Neural progenitor cell (in vitro differentiated cells): ENCODE data around the gene IQUB. TPM values are rescaled to one million over a fixed set of nuclear protein-coding genes. Genes with fewer than 3 reads are reported as not detected.

Source experiments
- DNase-seq: peaks from one replicate; pipeline ENCODE4 v3.0.0-alpha.2; 2016; ENCODE audit warnings: low spot score
- H2AFZ ChIP-seq: fragments of 200-600 bp; sonication (generic); replicated peaks from 2 replicates; pipeline ENCODE4 v1.6.1; 2016; ENCODE audit warnings: antibody characterized with exemption
- H3F3A ChIP-seq: fragments of 200-600 bp; sonication (generic); 2 replicates; pipeline ENCODE4 v1.6.1; 2016; ENCODE audit warnings: antibody characterized with exemption, low read depth
- H3K27ac ChIP-seq: fragments of 200-600 bp; sonication (generic); 2 replicates; pipeline ENCODE4 v1.5.1; 2016; ENCODE audit warnings: mild to moderate bottlenecking
- H3K27me3 ChIP-seq: fragments of 200-600 bp; sonication (generic); 2 replicates; pipeline ENCODE4 v1.6.1; 2016; ENCODE audit warnings: mild to moderate bottlenecking, moderate library complexity
- H3K36me3 ChIP-seq: fragments of 200-600 bp; sonication (generic); 2 replicates; pipeline ENCODE4 v1.5.1; 2016
- H3K4me1 ChIP-seq: fragments of 200-600 bp; sonication (generic); 2 replicates; pipeline ENCODE4 v1.6.1; 2016; ENCODE audit warnings: mixed run types
- H3K4me2 ChIP-seq: fragments of 200-600 bp; sonication (generic); 2 replicates; pipeline ENCODE4 v1.6.1; 2016
- H3K4me3 ChIP-seq: fragments of 200-600 bp; sonication (generic); 2 replicates; pipeline ENCODE4 v1.5.1; 2016
- H3K79me2 ChIP-seq: fragments of 200-600 bp; sonication (generic); 2 replicates; pipeline ENCODE4 v1.6.1; 2016; ENCODE audit warnings: low read depth
- H3K9ac ChIP-seq: fragments of 200-600 bp; sonication (generic); 2 replicates; pipeline ENCODE4 v1.6.1; 2016
- H3K9me3 ChIP-seq: fragments of 200-600 bp; sonication (generic); 2 replicates; pipeline ENCODE4 v1.5.1; 2016; ENCODE audit warnings: low read depth
- H4K20me1 ChIP-seq: fragments of 200-600 bp; sonication (generic); 2 replicates; pipeline ENCODE4 v1.6.1; 2016; ENCODE audit warnings: low read depth
- H3K27ac Mint-ChIP-seq: 3 replicates; pipeline ENCODE4 v1.8.0; 2021; ENCODE audit warnings: mixed read lengths
- H3K27me3 Mint-ChIP-seq: 2 replicates; pipeline ENCODE4 v1.8.0; 2022; ENCODE audit warnings: low read depth, mild to moderate bottlenecking, inconsistent platforms, moderate library complexity, mixed read lengths; ENCODE audit not compliant: insufficient read depth
- H3K36me3 Mint-ChIP-seq: 3 replicates; pipeline ENCODE4 v1.8.0; 2021; ENCODE audit warnings: mixed read lengths
- H3K4me1 Mint-ChIP-seq: 3 replicates; pipeline ENCODE4 v1.8.0; 2021; ENCODE audit warnings: mixed read lengths
- H3K4me3 Mint-ChIP-seq: 3 replicates; pipeline ENCODE4 v1.8.0; 2021; ENCODE audit warnings: mild to moderate bottlenecking, moderate library complexity, mixed read lengths
- H3K9me3 Mint-ChIP-seq: 3 replicates; pipeline ENCODE4 v1.8.0; 2020; ENCODE audit warnings: mixed read lengths
- EZH2 ChIP-seq: fragments of 200-600 bp; sonication (generic); IDR thresholded peaks from 2 replicates; pipeline ENCODE4 v1.6.1; 2017; ENCODE audit warnings: antibody characterized with exemption, mild to moderate bottlenecking, moderate library complexity
- EZH2phosphoT487 ChIP-seq: fragments of 200-600 bp; sonication (generic); IDR thresholded peaks from 2 replicates; pipeline ENCODE4 v1.6.1; 2017; ENCODE audit warnings: antibody characterized with exemption
- total RNA-seq: library from RNA; depleted of rRNA; stranded (reverse); fragments of >200 nt; gene quantifications from 2 replicates; pipeline ENCODE4 v1.2.3, GENCODE V29; 2015; ENCODE audit warnings: low replicate concordance
- TF ChIP-seq, protein P1 (sequence below): fragments of 200-600 bp; sonication (generic); IDR thresholded peaks from 2 replicates; pipeline ENCODE4 v1.5.1; 2017; ENCODE audit warnings: antibody characterized with exemption, mild to moderate bottlenecking

IQUB gene
- total RNA-seq, 1 donor from 2014 or later: 0.58 TPM

DNA sequence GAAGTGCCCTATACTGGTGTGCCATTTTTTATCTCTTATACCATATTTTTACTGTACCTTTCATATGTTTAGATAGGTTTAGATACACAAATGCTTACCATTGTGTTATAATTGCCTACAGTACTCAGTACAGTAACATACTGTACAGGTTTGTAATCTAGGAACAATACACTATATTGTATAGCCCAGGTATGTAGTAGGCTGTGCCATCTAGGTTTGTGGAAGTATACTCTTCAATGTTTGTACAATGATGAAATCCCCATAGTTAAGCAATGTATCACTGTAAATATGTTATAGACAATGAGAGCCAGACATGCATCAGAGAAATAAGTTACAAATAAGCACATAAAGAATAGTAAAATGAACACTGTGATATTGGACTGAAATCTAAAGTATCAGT is 109.1 kb downstream of the IQUB start:
- TF ChIP-seq EZH2phosphoT487: no peak
- TF ChIP-seq EZH2: no peak
- TF ChIP-seq, protein P1, sequence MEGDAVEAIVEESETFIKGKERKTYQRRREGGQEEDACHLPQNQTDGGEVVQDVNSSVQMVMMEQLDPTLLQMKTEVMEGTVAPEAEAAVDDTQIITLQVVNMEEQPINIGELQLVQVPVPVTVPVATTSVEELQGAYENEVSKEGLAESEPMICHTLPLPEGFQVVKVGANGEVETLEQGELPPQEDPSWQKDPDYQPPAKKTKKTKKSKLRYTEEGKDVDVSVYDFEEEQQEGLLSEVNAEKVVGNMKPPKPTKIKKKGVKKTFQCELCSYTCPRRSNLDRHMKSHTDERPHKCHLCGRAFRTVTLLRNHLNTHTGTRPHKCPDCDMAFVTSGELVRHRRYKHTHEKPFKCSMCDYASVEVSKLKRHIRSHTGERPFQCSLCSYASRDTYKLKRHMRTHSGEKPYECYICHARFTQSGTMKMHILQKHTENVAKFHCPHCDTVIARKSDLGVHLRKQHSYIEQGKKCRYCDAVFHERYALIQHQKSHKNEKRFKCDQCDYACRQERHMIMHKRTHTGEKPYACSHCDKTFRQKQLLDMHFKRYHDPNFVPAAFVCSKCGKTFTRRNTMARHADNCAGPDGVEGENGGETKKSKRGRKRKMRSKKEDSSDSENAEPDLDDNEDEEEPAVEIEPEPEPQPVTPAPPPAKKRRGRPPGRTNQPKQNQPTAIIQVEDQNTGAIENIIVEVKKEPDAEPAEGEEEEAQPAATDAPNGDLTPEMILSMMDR: no peak
- Histone ChIP-seq H3K9me3 (no peaks in the 10 kb centered on the region), H4K20me1 (no peaks in the 10 kb centered on the region), H3K4me2 (no peak overlapping the region), H3K9ac (no peak overlapping the region), H3K27ac (no peak overlapping the region), H3K36me3 (no peaks in the 10 kb centered on the region), H3K4me3 (no peak overlapping the region), H3F3A (no peaks in the 10 kb centered on the region), H3K79me2 (no peaks in the 10 kb centered on the region), H2AFZ (no peak overlapping the region), H3K4me1 (no peaks in the 10 kb centered on the region), H3K27me3 (no peaks in the 10 kb centered on the region)
- DNase-seq: no peak
- H3K4me1 Mint-ChIP-seq: no peaks in the 10 kb centered on the region
- peaks cover 4% of the 10 kb centered on the region for H3K36me3 Mint-ChIP-seq
- H3K4me3 Mint-ChIP-seq: no peak overlapping the region
- H3K9me3 Mint-ChIP-seq: peaks cover 24% of the 10 kb centered on the region
- H3K27ac Mint-ChIP-seq: no peak overlapping the region
- no peaks in the 10 kb centered on the region for H3K27me3 Mint-ChIP-seq

DNA sequence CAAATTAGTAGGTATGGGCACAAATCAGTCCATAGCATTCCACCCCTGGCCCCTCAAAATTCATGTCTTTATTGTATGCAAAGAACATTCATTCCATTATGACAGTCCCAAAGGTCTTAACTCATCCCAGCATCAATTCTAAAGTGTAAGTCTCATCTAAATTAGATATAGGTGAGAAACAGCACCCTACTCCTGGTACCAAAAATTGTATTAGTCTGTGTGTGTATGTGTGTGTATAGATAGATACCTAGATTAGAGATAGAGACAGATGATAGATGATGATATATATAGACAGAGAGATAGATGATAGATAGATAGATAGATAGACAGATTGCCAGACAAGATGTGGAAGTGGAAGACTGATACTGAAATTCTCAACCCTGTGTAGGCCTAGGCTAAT is 109.9 kb downstream of the IQUB start:
- H3K36me3 Mint-ChIP-seq: peaks cover 4% of the 10 kb centered on the region
- no peaks in the 10 kb centered on the region for H3K27me3 Mint-ChIP-seq
- no peaks in the 10 kb centered on the region for H3K27me3 ChIP-seq
- no peaks in the 10 kb centered on the region for H3K79me2 ChIP-seq
- H3F3A ChIP-seq: no peaks in the 10 kb centered on the region
- TF ChIP-seq, protein P1: no peak
- TF ChIP-seq EZH2 (no peak), EZH2phosphoT487 (no peak)
- no peaks in the 10 kb centered on the region for H4K20me1 ChIP-seq
- no peaks in the 10 kb centered on the region for H3K4me1 Mint-ChIP-seq
- H3K4me1 ChIP-seq: no peaks in the 10 kb centered on the region
- H2AFZ ChIP-seq: no peak overlapping the region
- no peak for DNase-seq
- H3K4me3 Mint-ChIP-seq: no peak overlapping the region
- H3K4me3 ChIP-seq: no peak overlapping the region
- no peaks in the 10 kb centered on the region for H3K9me3 ChIP-seq
- H3K9me3 Mint-ChIP-seq: peaks cover 24% of the 10 kb centered on the region
- H3K9ac ChIP-seq: no peak overlapping the region
- H3K4me2 ChIP-seq: no peak overlapping the region
- no peaks in the 10 kb centered on the region for H3K36me3 ChIP-seq
- no peak overlapping the region for H3K27ac Mint-ChIP-seq
- H3K27ac ChIP-seq: no peak overlapping the region

DNA sequence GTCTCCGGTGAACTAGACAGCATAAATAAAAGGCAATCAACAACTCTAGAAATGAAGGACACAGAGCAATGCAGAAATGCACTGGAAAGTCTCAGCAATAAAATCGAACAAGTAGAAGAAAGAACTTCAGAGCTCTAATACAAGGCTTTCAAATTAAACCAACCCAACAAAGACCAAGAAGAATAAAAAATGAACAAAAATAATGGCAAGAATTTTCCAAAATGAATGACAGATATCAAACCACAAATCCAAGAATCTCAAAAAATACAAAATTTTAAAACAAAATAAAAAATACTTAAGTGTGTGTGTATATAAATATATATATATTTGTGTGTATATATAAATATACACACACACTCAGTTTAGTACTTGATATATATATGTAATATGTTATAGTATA is 110.8 kb downstream of the IQUB start:
- peaks cover 24% of the 10 kb centered on the region for H3K9me3 Mint-ChIP-seq
- Histone ChIP-seq H3K27ac (no peak overlapping the region), H3K4me3 (no peak overlapping the region), H3K79me2 (no peaks in the 10 kb centered on the region), H3K27me3 (no peaks in the 10 kb centered on the region), H3K9ac (no peak overlapping the region), H3K9me3 (no peaks in the 10 kb centered on the region), H3K36me3 (no peaks in the 10 kb centered on the region), H4K20me1 (no peaks in the 10 kb centered on the region), H3K4me2 (no peak overlapping the region), H2AFZ (no peak overlapping the region), H3F3A (no peaks in the 10 kb centered on the region), H3K4me1 (no peaks in the 10 kb centered on the region)
- H3K4me3 Mint-ChIP-seq: no peak overlapping the region
- no peak overlapping the region for H3K27ac Mint-ChIP-seq
- H3K4me1 Mint-ChIP-seq: no peaks in the 10 kb centered on the region
- no peak for TF ChIP-seq EZH2phosphoT487
- TF ChIP-seq EZH2: no peak
- TF ChIP-seq, protein P1: no peak
- H3K36me3 Mint-ChIP-seq: peaks cover 4% of the 10 kb centered on the region
- H3K27me3 Mint-ChIP-seq: no peaks in the 10 kb centered on the region
- DNase-seq: no peak

DNA sequence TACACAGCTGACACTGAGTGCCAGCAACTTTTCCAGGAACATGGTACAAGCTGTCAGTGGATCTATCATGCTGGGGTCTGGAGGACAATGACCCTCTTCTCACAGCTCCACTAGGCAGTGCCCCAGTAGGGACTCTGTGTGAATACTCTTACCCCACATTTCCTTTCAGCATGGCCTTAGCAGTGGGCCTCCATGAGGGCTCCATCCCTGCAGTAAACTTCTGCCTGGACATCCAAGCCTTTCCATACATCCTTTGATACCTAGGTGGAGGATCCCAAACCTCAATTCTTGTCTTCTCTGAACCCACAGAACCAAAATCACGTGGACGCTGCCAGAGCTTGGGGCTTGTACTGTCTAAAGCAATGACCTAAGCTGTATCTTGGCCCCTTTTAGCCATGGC is 116.8 kb downstream of the IQUB start:
- Histone ChIP-seq H3K4me1 (no peaks in the 10 kb centered on the region), H3F3A (no peaks in the 10 kb centered on the region), H3K9ac (no peak overlapping the region), H3K27ac (no peak overlapping the region), H3K4me2 (no peak overlapping the region), H3K79me2 (no peaks in the 10 kb centered on the region), H4K20me1 (no peaks in the 10 kb centered on the region), H3K4me3 (no peak overlapping the region), H3K9me3 (no peaks in the 10 kb centered on the region), H2AFZ (no peak overlapping the region), H3K36me3 (no peaks in the 10 kb centered on the region), H3K27me3 (no peaks in the 10 kb centered on the region)
- H3K4me1 Mint-ChIP-seq: no peaks in the 10 kb centered on the region
- no peak for TF ChIP-seq EZH2phosphoT487
- no peak for TF ChIP-seq EZH2
- TF ChIP-seq, protein P1: no peak
- peaks cover 24% of the 10 kb centered on the region for H3K9me3 Mint-ChIP-seq
- H3K36me3 Mint-ChIP-seq: peaks cover 4% of the 10 kb centered on the region
- H3K27me3 Mint-ChIP-seq: no peaks in the 10 kb centered on the region
- DNase-seq: no peak
- no peak overlapping the region for H3K27ac Mint-ChIP-seq
- H3K4me3 Mint-ChIP-seq: no peak overlapping the region
